ENCODE results near the gene NPAS3.

DNA sequence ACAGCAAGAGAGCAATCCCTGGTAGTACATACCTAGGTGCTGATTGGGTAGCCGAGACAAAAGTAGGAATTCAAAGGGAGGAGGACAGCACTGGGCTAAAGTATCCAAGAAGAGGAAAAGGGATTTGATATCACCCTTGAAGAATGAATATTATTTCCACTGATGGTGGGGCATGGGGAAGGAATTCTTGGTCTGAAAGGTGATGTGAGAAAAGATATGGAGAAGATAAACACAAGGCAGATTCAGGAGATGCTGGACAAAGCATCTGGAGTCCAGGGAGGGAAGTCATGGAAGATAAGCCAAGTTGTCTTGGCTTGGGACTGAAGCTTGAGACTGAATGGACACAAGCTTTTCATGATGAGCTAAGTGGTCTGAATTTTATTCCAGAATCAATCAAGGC, 818.2 kb downstream of the NPAS3 start:
- TF ChIP-seq CTCF (IDR thresholded peaks at IDR 0.05) (no peak), POLR2A (IDR thresholded peaks at IDR 0.05) (no peak), POLR2AphosphoS5 (IDR thresholded peaks at IDR 0.05) (no peak), EP300 (IDR thresholded peaks at IDR 0.05) (no peak)
